NCI-H345 treated with DMSO at 0.1 percent for 48 hours (cell line): ENCODE results near the gene IL21R.
"Not testable (repeated sequence)": the region's sequence is repeated elsewhere in the genome, so short reads cannot be mapped to it uniquely, and the experiment has no call there.

ENCODE experiments used
- DNase-seq: peaks from one replicate; lab custom pipeline; 2025; ENCODE audit not compliant: unreplicated experiment; lab: John Stamatoyannopoulos, UW

IL21R gene

DNA sequence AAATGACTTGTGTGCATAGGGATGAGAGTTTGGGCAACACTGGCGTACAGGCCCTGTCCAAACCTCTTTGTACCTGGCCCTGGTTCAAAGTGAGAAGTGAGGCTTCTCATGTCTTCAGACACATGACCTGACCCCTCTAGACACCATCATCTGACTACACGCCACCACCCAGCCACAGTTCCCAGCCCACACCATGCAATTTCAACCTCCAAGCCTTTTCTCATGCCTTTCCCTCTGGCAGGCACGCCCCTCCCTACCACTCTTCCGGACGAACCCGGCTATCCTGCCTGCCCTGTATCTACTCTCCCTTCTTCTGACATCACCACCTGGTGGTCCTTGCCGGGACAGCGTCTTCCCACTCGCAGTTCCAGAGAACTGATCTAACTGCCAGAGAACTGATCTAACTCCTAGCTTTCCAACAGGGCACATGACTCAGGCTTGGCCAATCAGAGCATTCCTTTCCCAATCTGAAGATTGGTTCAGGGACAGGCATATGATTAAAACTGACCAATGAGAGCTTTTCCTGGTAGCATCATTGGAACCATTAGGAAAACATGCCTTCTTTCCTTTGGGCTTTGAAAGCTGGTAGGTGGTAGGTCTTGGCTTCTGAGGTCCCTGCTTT is 27.1 kb upstream of the IL21R start:
- DNase-seq = no peak

DNA sequence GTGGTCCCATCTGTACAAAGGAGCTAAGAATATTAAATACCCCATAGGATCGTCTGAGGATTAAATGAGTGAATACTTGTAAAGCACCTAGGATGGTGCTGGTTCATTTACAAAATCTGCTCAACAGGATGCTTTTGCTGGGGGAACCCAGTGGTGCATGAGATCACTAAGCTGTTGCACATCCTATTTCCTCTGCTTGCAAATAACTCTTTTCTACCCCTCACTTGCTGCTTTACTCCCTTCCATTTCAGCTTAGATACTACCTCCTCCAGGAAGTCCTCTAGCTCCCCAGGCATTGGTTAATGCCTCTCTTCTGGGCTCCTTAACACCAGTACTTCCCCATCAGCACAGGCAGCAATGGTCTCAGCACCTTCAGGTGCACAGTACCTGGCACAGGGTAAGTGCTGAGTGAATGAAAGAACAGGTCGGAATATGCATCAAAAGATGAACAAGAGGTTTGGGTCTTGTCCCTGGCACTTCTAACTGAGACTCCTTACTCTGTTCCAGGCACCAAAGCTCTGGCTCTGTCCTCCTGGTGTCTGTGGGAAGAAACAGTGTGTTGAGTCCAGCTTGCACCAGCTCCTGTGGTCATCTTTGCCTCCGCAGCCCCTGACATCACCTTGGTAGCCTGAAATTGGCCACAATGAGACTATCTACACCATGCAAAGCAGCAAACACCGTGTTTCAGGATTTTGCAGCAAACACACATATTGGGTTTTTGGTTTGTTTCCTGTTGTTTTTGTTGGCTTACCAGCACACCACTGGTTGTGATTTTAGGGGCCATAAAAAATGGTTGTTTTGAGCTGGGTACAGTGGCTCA is 24.1 kb upstream of the IL21R start:
- no peak for DNase-seq

DNA sequence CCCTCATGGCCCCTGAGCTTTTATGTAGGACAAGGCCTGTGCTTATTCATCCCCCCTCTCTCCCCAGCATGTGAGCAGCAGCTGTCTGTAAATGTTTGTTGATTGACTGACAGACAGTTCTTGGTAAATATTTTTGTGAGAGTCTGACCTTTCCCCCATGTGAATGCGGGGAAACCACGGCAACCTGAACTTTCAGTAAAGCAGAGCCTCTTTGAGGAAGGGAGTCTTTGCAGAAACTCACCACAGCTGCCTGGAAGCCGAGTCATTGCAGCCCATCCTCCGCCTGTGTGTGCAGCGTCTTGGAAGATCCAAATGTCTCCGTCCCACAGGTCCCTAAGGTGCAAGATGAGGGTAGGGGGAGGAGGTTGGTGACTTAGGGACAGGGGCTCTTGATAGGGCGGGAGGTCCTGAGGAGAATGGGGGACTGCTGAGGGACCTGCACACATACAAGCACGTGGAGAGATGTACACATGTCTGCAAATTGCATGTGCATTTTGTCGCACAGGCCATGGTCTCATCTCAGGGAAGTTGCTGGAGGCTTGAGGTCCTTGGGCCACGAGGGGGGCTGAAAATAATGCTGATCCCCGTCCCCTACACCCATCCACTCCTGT is 23.0 kb upstream of the IL21R start:
- no peak for DNase-seq

DNA sequence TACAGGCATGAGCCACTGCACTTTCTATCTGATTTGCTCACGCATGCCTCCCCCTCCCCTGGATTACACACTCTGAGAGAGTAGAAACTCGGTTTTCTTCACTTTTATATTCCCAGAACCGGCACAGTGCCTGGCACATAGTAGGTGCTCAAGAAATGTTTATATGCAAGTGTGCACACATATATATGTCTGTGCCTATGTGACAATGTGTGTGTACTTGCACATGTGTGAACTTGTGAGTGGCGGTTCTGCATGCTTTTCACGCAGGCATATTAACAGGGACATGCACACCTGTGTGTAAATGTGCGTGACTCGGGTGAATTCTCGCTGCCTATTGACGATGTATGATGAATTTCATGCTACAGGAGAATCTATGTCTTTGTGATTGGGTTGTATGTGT is 22.1 kb upstream of the IL21R start:
- DNase-seq = no peak

DNA sequence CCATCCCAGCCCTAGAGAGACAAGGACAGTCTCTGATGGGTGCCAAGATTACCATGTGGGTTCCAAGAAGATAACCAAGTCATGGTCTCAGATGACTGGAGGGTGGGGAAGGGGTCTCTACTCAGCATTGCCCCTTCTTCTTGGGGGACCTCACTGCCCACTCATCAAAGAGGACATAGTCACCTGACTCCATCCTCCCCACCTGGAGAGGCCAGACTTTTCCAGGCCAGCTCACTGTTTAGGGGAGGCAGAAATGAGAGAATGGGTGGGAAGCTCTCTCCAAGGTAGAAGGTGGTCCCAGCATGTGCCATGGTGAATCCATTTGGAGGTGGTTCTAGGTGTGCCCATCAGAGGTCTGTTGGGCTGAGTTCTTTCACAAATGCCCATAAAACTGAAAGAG is 20.7 kb upstream of the IL21R start:
- no peak for DNase-seq

DNA sequence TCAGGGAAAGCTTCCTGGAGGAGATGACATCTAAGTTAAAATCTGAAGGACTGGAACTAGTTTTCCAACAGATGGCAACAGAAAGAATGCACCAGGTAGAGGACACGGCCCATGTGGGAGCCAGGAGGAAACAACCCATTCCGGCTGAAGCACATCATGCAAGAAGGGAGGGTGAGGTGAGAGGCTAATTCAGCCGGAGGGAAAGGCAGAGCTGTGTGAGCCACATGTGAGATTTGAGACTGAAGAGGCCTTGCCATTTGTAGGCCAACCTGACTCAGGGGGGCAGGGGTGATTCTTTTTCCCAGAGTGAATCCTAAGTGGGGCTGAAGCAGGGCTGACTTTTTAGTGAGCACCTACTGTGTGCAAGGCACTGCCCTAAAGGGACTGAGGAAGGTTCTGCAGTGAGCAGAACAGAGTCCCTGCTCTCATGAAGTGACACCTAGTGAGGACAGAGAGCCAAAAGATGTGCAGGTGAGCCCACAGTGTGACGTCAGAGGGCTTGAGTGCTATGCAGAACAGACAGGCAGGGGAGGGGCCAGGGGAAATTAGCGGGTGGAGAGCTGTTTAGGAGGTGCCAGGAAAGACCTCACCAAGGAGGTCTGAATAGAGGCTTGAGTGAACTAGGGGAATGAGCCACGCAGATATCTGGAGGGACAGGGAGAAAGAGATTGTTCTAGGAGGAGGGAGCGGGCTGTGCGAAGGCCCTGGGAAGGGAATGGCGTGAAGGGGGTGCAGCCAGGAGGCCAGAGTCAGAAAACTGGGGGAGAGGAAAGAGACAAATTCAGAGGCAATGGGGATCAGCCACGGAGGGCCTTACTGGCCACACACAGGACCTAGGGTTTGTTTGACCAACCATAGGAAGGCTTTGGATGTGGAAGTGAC is 19.8 kb upstream of the IL21R start:
- DNase-seq = no peak

DNA sequence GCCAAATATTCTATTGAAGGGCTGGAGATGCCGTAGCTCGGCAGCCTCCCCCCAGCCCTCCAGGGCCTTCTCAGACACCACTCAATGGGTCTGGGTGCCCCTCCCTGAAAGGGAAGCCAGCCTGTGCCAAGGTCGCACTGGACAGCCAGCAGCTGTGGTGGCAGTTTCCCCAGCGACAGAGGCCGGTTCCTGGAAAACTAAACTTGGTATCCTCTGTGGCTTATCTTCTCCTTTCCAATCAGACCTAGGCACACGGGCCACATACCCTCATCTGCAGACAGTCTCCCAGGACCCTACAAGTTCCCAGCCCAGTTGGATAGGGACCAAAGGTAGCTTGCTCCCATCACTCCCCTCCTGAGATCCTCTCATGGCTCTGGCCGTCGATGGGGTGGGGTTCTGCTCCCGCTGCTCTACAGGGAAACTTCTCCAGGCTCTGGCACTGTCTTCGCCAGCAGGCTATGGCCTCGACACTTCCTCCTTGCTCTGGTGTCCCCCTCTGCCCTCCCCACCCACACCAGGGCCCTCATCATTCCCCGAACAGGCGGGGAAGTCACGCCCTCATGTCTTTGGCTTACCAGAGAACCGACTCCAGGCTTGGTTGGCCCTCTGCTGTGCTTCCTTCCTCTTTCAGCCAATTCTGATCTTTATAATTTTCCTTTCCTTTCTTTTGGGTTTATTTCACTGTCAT is 18.3 kb upstream of the IL21R start:
- no peak for DNase-seq

DNA sequence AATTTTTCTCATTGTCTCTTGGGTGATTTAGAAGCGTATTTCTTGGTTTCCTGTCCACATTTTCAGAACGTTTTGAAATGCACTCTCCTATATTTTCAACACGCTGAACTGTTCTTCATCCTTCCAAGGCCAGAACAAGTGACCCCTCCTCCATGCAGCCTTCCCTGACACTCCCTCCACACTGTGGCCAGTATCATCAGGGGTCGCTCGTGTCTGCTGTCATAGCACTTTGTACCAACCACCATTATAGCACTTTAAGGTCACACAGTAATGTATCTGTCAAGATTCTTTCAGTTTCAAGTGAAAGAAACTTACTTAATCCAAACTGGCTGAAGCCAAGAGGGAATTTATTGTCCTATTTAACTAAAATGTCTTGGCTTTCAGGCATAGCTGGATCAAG is 17.5 kb upstream of the IL21R start:
- no peak for DNase-seq

DNA sequence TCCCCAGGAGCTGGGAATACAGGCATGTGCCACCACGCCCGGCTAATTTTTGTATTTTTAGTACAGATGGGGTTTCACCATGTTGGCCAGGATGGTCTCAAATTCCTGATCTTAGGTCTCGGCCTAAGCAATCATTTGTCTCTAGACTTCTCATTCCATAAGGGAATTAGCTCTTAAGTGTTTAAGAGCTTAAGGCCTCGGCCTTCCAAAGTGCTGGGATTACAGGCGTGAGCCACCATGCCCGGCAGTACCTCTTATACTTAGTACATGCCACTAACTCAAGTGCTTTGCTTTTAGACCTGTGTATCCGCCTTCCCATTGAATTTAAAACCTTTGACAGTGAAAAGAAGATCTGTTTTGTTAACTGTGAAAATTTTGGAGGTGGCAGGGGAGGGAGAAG is 16.6 kb upstream of the IL21R start:
- no peak for DNase-seq

DNA sequence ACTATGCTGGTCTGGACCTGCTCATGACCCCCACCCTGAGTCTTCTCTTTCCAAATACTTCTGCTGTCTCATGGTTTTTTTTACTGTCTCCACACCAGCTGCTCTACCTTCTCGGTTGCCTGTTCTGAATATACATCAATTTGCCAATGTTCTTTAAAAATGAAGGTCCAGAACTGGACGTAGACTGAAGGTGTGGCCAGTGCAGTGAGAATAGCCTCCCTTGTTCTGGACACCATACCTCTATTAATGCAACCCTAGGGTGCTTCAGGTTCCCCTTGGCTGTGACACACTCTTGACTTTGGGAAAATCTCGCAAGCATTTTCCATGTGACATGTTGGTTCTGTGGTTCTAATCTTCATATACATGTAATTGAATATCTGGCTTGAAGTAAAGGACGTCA is 15.3 kb upstream of the IL21R start:
- DNase-seq = no peak

DNA sequence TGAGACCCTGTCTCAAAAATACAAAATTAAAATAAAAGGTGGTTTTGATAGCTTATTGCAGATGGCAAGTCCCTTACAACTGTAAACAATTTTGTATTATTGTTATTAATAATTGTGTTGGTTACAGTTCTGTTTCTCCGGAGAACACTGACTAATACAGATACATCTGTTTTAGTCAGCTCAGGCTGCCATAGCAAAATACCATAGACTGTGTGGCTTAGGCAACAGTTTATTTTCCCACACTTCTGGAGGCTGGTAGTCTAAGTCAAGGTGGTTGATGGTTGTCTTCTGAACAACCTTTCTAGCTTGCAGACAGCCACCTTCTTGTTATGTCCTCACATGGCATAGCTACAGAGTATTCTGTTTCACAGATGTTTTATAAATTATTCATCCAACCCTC is 14.2 kb upstream of the IL21R start:
- no peak for DNase-seq

DNA sequence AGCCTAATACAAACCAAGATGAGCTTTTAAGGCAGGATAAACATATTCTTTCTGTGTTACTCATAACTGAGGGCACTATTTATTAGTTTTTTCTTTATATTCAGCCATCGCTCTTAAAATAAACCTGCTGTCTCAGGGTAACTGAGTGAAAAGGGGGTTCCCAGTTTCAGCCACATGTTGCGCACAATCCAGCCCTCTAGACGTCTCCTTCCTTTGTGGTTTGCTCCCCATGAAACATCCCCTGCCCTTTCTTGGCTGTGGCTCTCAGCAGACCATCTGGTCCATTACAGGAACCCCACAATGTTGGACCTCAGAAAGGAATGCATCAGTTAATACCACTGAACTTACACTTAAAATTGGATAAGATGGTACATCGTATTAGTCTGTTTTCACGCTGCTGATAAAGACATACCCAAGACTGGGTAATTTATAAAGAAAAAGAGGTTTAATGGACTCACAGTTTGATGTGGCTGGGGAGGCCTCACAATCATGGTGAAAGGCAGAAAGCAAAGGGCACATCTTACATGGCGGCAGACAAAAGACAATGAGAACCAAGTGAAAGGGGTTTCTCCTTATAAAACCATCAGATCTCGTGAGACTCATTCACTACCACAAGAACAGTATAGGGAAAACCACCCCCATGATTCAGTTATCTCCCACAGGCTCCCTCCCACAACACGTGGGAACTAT is 12.6 kb upstream of the IL21R start:
- DNase-seq = no peak

DNA sequence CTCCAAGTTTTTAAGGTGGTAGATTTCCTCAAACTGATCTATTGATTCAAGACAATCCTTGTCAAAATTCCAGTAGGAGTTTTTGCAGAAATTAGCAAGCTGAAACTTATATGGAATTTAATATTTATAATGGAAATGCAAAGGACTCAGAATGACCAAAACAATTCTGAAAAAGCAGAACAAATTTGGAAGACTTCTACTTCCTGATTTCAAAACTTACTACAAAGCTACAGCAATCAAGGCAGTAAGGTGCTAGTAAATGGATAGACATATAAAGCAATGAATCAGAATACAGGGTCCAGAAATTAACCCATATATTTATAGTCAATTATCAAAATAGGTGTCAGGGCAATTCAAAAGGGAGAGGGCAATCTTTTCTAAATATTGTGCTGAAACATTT is 11.8 kb upstream of the IL21R start:
- DNase-seq = no peak

DNA sequence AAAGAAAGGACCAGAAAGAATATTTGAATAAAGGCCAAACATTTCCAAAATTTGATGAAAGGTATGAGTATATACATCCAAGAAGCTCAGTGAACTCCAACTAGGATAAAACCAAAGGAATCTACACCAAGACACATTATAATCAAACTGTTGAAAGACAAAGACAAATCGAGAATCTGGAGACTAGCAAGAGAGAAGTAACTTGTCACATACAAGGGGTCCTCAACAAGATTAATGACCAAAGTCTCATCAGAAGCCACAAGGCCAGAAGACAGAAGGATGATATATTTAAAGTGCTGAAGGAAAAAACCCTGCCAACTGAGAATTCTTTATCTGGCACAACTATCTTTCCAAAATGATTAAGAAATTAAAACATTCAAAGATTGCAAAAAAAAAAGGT is 9.3 kb upstream of the IL21R start:
- no peak for DNase-seq

DNA sequence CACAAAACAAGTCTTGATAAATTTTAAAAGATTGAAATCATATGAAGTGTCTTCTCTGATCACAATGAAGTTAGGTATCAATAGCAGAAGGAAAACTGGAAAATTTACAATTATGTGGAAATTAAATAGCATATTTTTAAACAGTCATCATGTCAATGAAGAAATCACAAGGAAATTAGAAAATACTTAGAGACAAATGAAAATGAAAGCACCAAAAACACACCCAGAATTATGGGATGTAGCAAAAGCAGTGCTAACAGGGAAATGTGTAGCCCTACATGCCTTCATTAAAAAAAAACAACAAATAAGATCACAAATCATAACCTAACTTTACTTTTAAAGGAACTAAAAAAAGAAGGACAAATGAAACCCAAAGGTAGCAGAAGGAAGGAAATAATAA is 7.5 kb upstream of the IL21R start:
- DNase-seq = no peak

DNA sequence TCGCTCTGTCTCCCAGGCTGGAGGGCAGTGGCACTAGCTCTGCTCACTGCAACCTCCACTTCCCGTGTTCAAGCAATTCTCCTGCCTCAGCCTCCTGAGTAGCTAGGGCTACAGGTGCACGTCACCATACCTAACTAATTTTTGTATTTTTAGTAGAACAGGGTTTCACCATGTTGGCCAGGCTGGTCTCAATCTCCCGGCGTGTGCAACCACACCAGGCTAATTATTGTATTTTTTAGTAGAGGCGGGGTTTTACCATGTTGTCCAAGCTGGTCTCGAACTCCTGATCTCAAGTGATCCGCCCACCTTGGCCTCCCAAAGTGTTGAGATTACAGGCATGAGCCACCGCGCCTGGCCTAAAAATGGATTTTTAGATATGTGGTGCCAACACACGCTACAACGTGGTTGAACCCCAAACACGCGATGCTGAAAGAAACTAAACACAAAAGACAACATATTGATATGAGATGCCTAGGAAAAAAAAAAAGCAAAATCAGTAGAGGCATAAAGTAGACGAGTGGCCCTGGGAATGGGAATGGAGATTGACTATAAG is 3.6 kb upstream of the IL21R start:
- DNase-seq = not testable (repeated sequence)

DNA sequence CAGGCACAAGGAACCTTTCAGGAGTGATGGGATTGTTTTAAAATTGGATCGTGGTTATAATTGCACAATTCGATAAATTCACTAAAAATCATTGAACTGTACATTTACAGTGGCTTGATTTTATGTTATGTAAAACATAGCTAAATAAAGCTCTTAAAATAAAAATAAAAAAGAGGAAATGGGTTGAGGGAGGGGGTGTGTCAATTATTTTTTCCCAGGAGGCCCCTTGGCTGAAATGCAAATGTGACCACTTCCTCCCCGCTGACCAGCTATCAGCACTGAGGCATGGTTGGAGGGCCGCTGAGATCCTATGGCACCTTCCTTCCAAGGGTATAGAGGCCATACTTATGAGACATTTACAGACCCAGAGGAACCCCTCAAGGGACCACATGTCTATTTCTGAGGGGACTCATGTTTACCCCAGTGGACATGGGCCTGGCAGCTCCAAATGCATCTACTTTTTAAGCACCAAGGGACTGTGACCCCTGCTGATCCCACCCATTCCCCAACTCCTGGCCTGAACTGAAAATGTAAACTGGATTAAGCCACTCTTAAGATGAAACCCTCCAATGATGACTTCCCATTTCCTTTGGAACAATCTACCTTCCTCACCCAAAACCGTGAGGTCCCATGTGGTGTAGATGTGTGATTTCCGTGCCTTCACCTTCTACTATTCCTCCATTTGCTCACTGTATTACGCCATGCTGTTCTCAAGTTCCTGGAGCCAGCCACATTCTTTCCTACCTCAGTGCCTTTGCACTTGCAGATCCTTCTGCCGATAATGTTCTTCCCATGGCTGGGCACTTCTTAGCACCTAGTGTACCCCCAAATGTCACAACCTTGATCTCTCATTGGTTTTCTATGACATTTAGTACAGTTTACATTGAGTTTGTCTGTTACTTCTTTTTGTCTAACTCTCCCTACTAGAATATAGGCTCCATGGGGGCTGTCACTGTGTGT is 2.8 kb upstream of the IL21R start:
- DNase-seq = no peak

DNA sequence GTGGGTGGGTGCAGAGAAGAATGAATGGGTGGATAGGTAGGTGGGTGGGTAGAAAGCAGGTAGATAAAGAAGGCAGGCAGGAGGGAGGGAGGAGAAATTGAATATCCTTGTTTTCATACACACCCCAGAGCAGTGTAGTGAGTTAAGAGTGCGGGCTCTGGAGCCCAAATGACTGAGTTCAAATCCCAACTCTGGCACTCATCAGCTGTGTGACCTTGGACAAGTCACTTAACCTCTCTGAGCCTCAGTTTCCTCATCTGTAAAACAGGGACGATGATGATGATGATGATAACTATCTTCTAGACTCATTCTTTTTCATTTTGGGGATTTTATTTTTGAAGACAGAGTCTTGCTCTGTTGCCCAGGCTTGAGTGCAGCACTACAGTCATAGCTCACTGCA is 2.0 kb upstream of the IL21R start:
- no peak for DNase-seq
